GM18511 (cell line): ENCODE results near the gene SERBP1.
"Not testable (repeated sequence)": the region's sequence is repeated elsewhere in the genome, so short reads cannot be mapped to it uniquely, and the experiment has no call there.

ENCODE experiments used
- ATAC-seq: cut with Tn5 transposase; IDR thresholded peaks from one replicate; pipeline ENCODE4 v1.9.1; 2021; ENCODE audit warnings: mild to moderate bottlenecking, moderate library complexity; ENCODE audit not compliant: unreplicated experiment

The SERBP1 gene

GRCh38 chr1:67408148-67408547, 22.1 kb downstream of the SERBP1 start:
- ATAC-seq = no peak

GRCh38 chr1:67407498-67407897, 22.7 kb downstream of the SERBP1 start:
- ATAC-seq = no peak

GRCh38 chr1:67405473-67406245, 24.5 kb downstream of the SERBP1 start:
- ATAC-seq = no peak

- ATAC-seq = no peak
Observed at GRCh38 chr1:67404212-67404620, 26.0 kb downstream of the SERBP1 start.

GRCh38 chr1:67401443-67401842, 28.8 kb downstream of the SERBP1 start:
- ATAC-seq = no peak

GRCh38 chr1:67400029-67400786, 30.0 kb downstream of the SERBP1 start:
- ATAC-seq = not testable (repeated sequence)

GRCh38 chr1:67399199-67399993, 30.8 kb downstream of the SERBP1 start:
- ATAC-seq = no peak

- ATAC-seq = no peak
Observed at GRCh38 chr1:67394548-67394947, 35.7 kb downstream of the SERBP1 start.

- ATAC-seq = no peak
Observed at GRCh38 chr1:67393737-67394136, 36.5 kb downstream of the SERBP1 start.

GRCh38 chr1:67393240-67393639, 37.0 kb downstream of the SERBP1 start:
- ATAC-seq = no peak

- no peak for ATAC-seq
Observed at GRCh38 chr1:67390041-67390887, 39.9 kb downstream of the SERBP1 start.

- ATAC-seq = no peak
Observed at GRCh38 chr1:67383999-67384638, 46.1 kb downstream of the SERBP1 start.

GRCh38 chr1:67382292-67382691, 47.9 kb downstream of the SERBP1 start:
- ATAC-seq = no peak

- no peak for ATAC-seq
Observed at GRCh38 chr1:67381154-67381553, 49.0 kb downstream of the SERBP1 start.

- no peak for ATAC-seq
Observed at GRCh38 chr1:67377253-67377652, 52.9 kb downstream of the SERBP1 start.

GRCh38 chr1:67376381-67376780, 53.8 kb downstream of the SERBP1 start:
- ATAC-seq = no peak

GRCh38 chr1:67372898-67373297, 57.3 kb downstream of the SERBP1 start:
- no peak for ATAC-seq

GRCh38 chr1:67372136-67372535, 58.1 kb downstream of the SERBP1 start:
- no peak for ATAC-seq

GRCh38 chr1:67371681-67372080, 58.5 kb downstream of the SERBP1 start:
- no peak for ATAC-seq

GRCh38 chr1:67371043-67371442, 59.2 kb downstream of the SERBP1 start:
- ATAC-seq = no peak
